AG09319 (cell line): ENCODE measurements around the gene BARX1.

Experiments used
- DNase-seq: peaks from one replicate; pipeline ENCODE4 v3.0.0-alpha.2; 2010; ENCODE audit warnings: low read depth; ENCODE audit errors: extremely low read depth
- CTCF ChIP-seq: IDR thresholded peaks from 2 replicates; pipeline ENCODE4 v1.5.1; 2011; ENCODE audit warnings: low read depth, mild to moderate bottlenecking, inconsistent platforms, low read length, moderate library complexity

Gene BARX1

GRCh38 chr9:93990448-93990847, 35.3 kb upstream of the BARX1 start:
- TF ChIP-seq CTCF, result no peak
- DNase-seq, result no peak

GRCh38 chr9:93988056-93988455, 32.9 kb upstream of the BARX1 start:
- no peak for TF ChIP-seq CTCF
- no peak for DNase-seq

- TF ChIP-seq CTCF, result no peak
Measured at GRCh38 chr9:93984860-93985259, 29.7 kb upstream of the BARX1 start.

GRCh38 chr9:93983875-93984274, 28.7 kb upstream of the BARX1 start:
- no peak for DNase-seq
- TF ChIP-seq CTCF, result no peak

More at GRCh38 chr9:93984860-93985259, 29.7 kb upstream of the BARX1 start:
- DNase-seq, result no peak

- TF ChIP-seq CTCF, result no peak
Measured at GRCh38 chr9:93979721-93980120, 24.6 kb upstream of the BARX1 start.

GRCh38 chr9:93978551-93978950, 23.4 kb upstream of the BARX1 start:
- DNase-seq, result no peak
- no peak for TF ChIP-seq CTCF

More at GRCh38 chr9:93979721-93980120, 24.6 kb upstream of the BARX1 start:
- no peak for DNase-seq

- no peak for DNase-seq
- no peak for TF ChIP-seq CTCF
Measured at GRCh38 chr9:93976973-93977372, 21.8 kb upstream of the BARX1 start.
